ENCODE results near the gene RGMA.

DNA sequence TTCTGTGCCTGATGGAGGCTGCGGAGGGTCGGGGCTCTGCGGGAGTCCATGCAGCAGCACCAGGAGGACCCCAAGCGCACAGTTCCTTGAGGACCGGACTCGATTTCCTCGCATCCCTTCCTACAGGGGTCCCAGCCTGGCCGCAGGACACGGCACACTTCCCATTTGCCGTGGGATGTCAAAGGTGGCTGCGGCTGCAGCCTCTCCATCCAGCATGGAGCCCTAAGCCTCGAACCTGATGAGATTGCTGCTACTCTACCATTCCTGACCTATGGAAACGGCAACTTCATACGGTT is 40.6 kb downstream of the RGMA start:
- TF ChIP-seq, protein P1, sequence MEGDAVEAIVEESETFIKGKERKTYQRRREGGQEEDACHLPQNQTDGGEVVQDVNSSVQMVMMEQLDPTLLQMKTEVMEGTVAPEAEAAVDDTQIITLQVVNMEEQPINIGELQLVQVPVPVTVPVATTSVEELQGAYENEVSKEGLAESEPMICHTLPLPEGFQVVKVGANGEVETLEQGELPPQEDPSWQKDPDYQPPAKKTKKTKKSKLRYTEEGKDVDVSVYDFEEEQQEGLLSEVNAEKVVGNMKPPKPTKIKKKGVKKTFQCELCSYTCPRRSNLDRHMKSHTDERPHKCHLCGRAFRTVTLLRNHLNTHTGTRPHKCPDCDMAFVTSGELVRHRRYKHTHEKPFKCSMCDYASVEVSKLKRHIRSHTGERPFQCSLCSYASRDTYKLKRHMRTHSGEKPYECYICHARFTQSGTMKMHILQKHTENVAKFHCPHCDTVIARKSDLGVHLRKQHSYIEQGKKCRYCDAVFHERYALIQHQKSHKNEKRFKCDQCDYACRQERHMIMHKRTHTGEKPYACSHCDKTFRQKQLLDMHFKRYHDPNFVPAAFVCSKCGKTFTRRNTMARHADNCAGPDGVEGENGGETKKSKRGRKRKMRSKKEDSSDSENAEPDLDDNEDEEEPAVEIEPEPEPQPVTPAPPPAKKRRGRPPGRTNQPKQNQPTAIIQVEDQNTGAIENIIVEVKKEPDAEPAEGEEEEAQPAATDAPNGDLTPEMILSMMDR (IDR thresholded peaks at IDR 0.05) = no peak
- no peak for TF ChIP-seq ZFX (IDR thresholded peaks at IDR 0.05; ENCODE audit: borderline replicate concordance)
